Heart left ventricle (tissue), 13 donors: ENCODE data around the gene GZF1.

Source experiments
- CTCF ChIP-seq, 12 donors: fragments of 200-600 bp; sonication (generic) in 4 of 12; IDR thresholded peaks; one replicate each; pipeline versions ENCODE4 v1.5.0 to v1.8.0; 2018 to 2022; ENCODE audit warnings: antibody characterized with exemption in 12 of 12, mild to moderate bottlenecking in 5 of 12
- POLR2A ChIP-seq, 2 donors: fragments of 450-650 bp; IDR thresholded peaks; one replicate each; pipeline ENCODE4 v1.6.1; 2017; ENCODE audit warnings: antibody characterized with exemption in 2 of 2, mild to moderate bottlenecking in 2 of 2, moderate library complexity in 2 of 2
- donor health status: ischemic (EF 13 %, LVEDD 7.1; RV severe dilation, severe dysfunction).
- donor health status: DM: no; HTN: yes; CAD: no.
- donor health status: DM: no; HTN: no; CAD: no.
- donor health status: ischemic (EF 25% LVEDD 6.9; RV normal size, moderate dysfunction).
- donor health status: ischemic (EF 25% LVEDD 5.7; RV mildly dilated, moderate dysfunction).
- donor health status: ischemic (EF 35%, LVEDD 5.7; RV mildly dilated, moderate dysfunction).
- donor health status: nonischemic (EF 11% LVEDD 7.7; RV severe dilation, severe dysfunction).
- donor health status: DM: yes; HTN: yes; CAD: no.
- donor health status: PGD.
- donor health status: ischemic (EF 29% LVEDD 5.4; RV normal size, mild dysfunction).
- donor health status: nonischemic (EF 23%, LVEDD 6.1; RV moderate dilation, normal function).

DNA sequence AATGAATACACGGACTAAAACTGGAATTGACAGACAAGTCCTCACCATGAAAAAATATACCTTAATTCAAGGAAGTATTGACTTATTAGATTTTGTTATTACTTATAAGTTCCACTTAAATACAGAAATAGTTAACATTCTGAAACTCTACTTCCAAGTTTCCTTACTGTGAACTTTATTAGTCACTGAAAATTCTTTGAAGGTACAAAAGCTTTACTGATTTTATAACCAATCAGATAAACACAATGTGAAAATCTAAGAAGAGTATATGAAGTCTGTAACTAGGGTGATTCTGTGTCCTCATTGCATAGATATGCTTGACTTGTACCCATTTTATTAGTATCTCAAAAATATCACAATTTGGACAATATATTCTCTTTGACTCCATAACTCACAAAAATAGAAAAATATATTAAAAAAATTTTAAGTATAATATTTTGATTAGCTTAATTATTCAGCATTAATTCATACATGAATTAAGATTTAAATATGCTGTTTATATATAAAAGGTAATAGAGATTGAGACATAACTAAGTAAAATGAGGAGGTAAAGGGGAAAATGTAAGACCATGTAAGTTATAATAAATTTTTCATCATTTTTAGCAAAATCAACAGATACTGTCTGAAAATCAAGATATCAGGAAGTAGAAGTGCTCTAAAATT is 52.7 kb downstream of the GZF1 start:
- TF ChIP-seq CTCF (IDR thresholded peaks at IDR 0.05) (no peak), POLR2A (IDR thresholded peaks at IDR 0.05) (no peak)
